DOHH2 (cell line): ENCODE results near the gene ACKR3.

Experiments
- CTCF ChIP-seq: fragments of 200-600 bp; sonication (generic); IDR thresholded peaks from one replicate; pipeline ENCODE4 v1.5.1; 2014; ENCODE audit warnings: antibody characterized with exemption, mild to moderate bottlenecking, low read depth, low read length; ENCODE audit not compliant: poor library complexity, severe bottlenecking
- EZH2phosphoT487 ChIP-seq: fragments of 200-600 bp; sonication (generic); IDR thresholded peaks from 2 replicates; pipeline ENCODE4 v1.6.1; 2017; ENCODE audit warnings: borderline replicate concordance, mild to moderate bottlenecking, antibody characterized with exemption, low read length, moderate library complexity, mixed read lengths

- TF ChIP-seq CTCF (no peak), EZH2phosphoT487 (no peak)
Observed at GRCh38 chr2:236593956-236594355, 24.3 kb downstream of the ACKR3 start.
